Measurements from ENCODE around the gene RELL2. TPM values are rescaled to one million over a fixed set of nuclear protein-coding genes. Genes with fewer than 3 reads are reported as not detected.

The RELL2 gene
- total RNA-seq, 1 experiment from 2014 or later, result 9.8 TPM

GRCh38 chr5:141672071-141672840, 35.5 kb downstream of the RELL2 start:
- no peak for TF ChIP-seq CTCF (conservative IDR thresholded peaks at IDR 0.05)

More at GRCh38 chr5:141672071-141672840, 35.5 kb downstream of the RELL2 start:
- Histone ChIP-seq H2BK20ac (ENCODE audit: low read depth, low read length, poor library complexity, severe bottlenecking) (no peak overlapping the region), H2AFZ (ENCODE audit: low read length) (no peak overlapping the region), H3K4me2 (ENCODE audit: insufficient read depth, insufficient read length, low read length) (no peak overlapping the region), H2BK5ac (ENCODE audit: insufficient read length, low read length) (no peak overlapping the region), H4K8ac (replicated peaks; ENCODE audit: insufficient read length, low read depth, low read length) (no peak overlapping the region), H3K14ac (ENCODE audit: insufficient read depth, low read length) (no peak overlapping the region), H3T11ph (ENCODE audit: low read length) (no peak overlapping the region), H2BK12ac (ENCODE audit: insufficient read length, low read depth, low read length) (no peak overlapping the region), H3K23ac (ENCODE audit: insufficient read length, low read depth, low read length) (no peak overlapping the region), H3K79me1 (ENCODE audit: insufficient read depth, low read depth, low read length, poor library complexity, severe bottlenecking) (no peaks in the 10 kb centered on the region), H3K27ac (ENCODE audit: insufficient read length, low read depth, low read length) (no peak overlapping the region), H2AK5ac (ENCODE audit: insufficient read length, low read length) (no peak overlapping the region), H4K91ac (ENCODE audit: insufficient read length, low read depth, low read length) (no peak overlapping the region), H3K56ac (ENCODE audit: insufficient read length, low read depth, low read length) (no peak overlapping the region), H3K4me1 (ENCODE audit: insufficient read depth, low read length) (peaks cover 6% of the 10 kb centered on the region), H3K27me3 (ENCODE audit: insufficient read depth, low read length) (no peaks in the 10 kb centered on the region), H3K79me2 (ENCODE audit: insufficient read depth, low read length) (no peaks in the 10 kb centered on the region), H4K5ac (ENCODE audit: insufficient read length, low read depth, low read length) (no peak overlapping the region), H4K20me1 (ENCODE audit: control insufficient read depth, insufficient read depth, insufficient read length) (no peaks in the 10 kb centered on the region), H3K9ac (ENCODE audit: extremely low read depth, insufficient read length, low read length) (no peak overlapping the region), H3K23me2 (ENCODE audit: insufficient read length, low read depth, low read length, poor library complexity, severe bottlenecking) (no peaks in the 10 kb centered on the region), H3K9me3 (ENCODE audit: control insufficient read depth, low read depth, low read length) (no peaks in the 10 kb centered on the region), H2BK120ac (ENCODE audit: low read depth, low read length, poor library complexity, severe bottlenecking) (no peak overlapping the region), H3K4ac (ENCODE audit: low read depth, low read length) (no peak overlapping the region), H3K18ac (ENCODE audit: insufficient read length, low read depth, low read length) (no peak overlapping the region), H2BK15ac (ENCODE audit: low read depth, low read length) (no peak overlapping the region)
- no peaks in the 10 kb centered on the region for H3K27me3 Mint-ChIP-seq (ENCODE audit: low read depth)
- peaks cover 31 to 37% of the 10 kb centered on the region in 2 experiments for H3K4me1 Mint-ChIP-seq
- H3K27ac Mint-ChIP-seq, result peak overlapping the region in 1 of 3 experiments; percentile 81; a peak in 2 of 7 replicates
- H3K9me3 Mint-ChIP-seq, result no peaks in the 10 kb centered on the region
- peaks cover 33 to 42% (median 33%) of the 10 kb centered on the region in 3 experiments for H3K36me3 Mint-ChIP-seq (ENCODE audit: insufficient read depth in 1 of 3, low read depth in 3 of 3)
- DNase-seq, result no peak
- no CpG with 5 or more reads among the region's 23 CpGs for WGBS (ENCODE audit: extremely low coverage, insufficient read length, low lambda C conversion rate)
- H3K4me3 Mint-ChIP-seq, result no peak overlapping the region
